Mesendoderm (in vitro differentiated cells): ENCODE measurements around the gene RGS1. TPM values are rescaled to one million over a fixed set of nuclear protein-coding genes. Genes with fewer than 3 reads are reported as not detected.

Experiments used
- DNase-seq: peaks from one replicate; pipeline ENCODE4 v3.0.0; 2013
- H2AK5ac ChIP-seq: 2 replicates; pipeline ENCODE4 v1.6.1; 2013; ENCODE audit warnings: low read length, inconsistent platforms
- H2BK120ac ChIP-seq: 2 replicates; pipeline ENCODE4 v1.6.1; 2013; ENCODE audit warnings: low read depth, mild to moderate bottlenecking, low read length, moderate library complexity, mixed read lengths
- H2BK15ac ChIP-seq: replicated peaks from 2 replicates; pipeline ENCODE4 v1.6.1; 2013; ENCODE audit warnings: low read depth, mild to moderate bottlenecking, moderate library complexity
- H2BK5ac ChIP-seq: 2 replicates; pipeline ENCODE4 v1.6.1; 2013; ENCODE audit warnings: low read length, inconsistent platforms
- H3K18ac ChIP-seq: 2 replicates; pipeline ENCODE4 v1.6.1; 2013; ENCODE audit warnings: mild to moderate bottlenecking, low read length, mixed read lengths
- H3K23ac ChIP-seq: one replicate; pipeline ENCODE4 v1.6.1; 2013; ENCODE audit warnings: low read length
- H3K27ac ChIP-seq: 2 replicates; pipeline ENCODE4 v1.5.1; 2013; ENCODE audit warnings: low read depth, mild to moderate bottlenecking, inconsistent platforms, low read length, moderate library complexity
- H3K27me3 ChIP-seq: 2 replicates; pipeline ENCODE4 v1.6.1; 2013; ENCODE audit warnings: low read length, control low read depth, mild to moderate bottlenecking, inconsistent platforms; ENCODE audit not compliant: insufficient read depth, poor library complexity
- H3K36me3 ChIP-seq: 2 replicates; pipeline ENCODE4 v1.6.1; 2013; ENCODE audit warnings: low read length, inconsistent platforms; ENCODE audit not compliant: control insufficient read depth, insufficient read depth
- H3K4ac ChIP-seq: one replicate; pipeline ENCODE4 v1.6.1; 2013; ENCODE audit warnings: low read depth, mild to moderate bottlenecking, low read length, moderate library complexity
- H3K4me1 ChIP-seq: 2 replicates; pipeline ENCODE4 v1.6.1; 2013; ENCODE audit warnings: low read depth, low read length, inconsistent platforms; ENCODE audit not compliant: control insufficient read depth
- H3K4me2 ChIP-seq: 2 replicates; pipeline ENCODE4 v1.6.1; 2013; ENCODE audit warnings: low read length
- H3K4me3 ChIP-seq: 2 replicates; pipeline ENCODE4 v1.5.1; 2013; ENCODE audit warnings: mild to moderate bottlenecking, low read length
- H3K56ac ChIP-seq: one replicate; pipeline ENCODE4 v1.6.1; 2013; ENCODE audit warnings: low read length
- H3K79me1 ChIP-seq: 2 replicates; pipeline ENCODE4 v1.6.1; 2013; ENCODE audit warnings: low read length, inconsistent platforms
- H3K79me2 ChIP-seq: 2 replicates; pipeline ENCODE4 v1.6.1; 2013; ENCODE audit warnings: mild to moderate bottlenecking, low read length; ENCODE audit not compliant: control insufficient read depth, insufficient read depth
- H3K9ac ChIP-seq: 2 replicates; pipeline ENCODE4 v1.6.1; 2013; ENCODE audit warnings: low read length, inconsistent platforms
- H4K5ac ChIP-seq: one replicate; pipeline ENCODE4 v1.6.1; 2013; ENCODE audit warnings: low read length
- H4K8ac ChIP-seq: one replicate; pipeline ENCODE4 v1.6.1; 2013; ENCODE audit warnings: low read depth, mild to moderate bottlenecking, control low read depth, low read length, moderate library complexity
- WGBS: extraction: QIAGEN DNeasy Blood & Tissue Kit; methylation state at CpG from one replicate; pipeline ENCODE4 v1.1.7; 2013; ENCODE audit warnings: low lambda C conversion rate, missing lambda C conversion rate; ENCODE audit not compliant: insufficient coverage; ENCODE audit errors: extremely low coverage; 5-methylcytosine and 5-hydroxymethylcytosine counted together
- polyA plus RNA-seq, 2 experiments: library from polyadenylated mRNA; stranded (reverse); fragments of 200-250 nt; gene quantifications; one replicate each; pipeline ENCODE4 v1.2.3, GENCODE V29; 2013

RGS1 gene, protein sequence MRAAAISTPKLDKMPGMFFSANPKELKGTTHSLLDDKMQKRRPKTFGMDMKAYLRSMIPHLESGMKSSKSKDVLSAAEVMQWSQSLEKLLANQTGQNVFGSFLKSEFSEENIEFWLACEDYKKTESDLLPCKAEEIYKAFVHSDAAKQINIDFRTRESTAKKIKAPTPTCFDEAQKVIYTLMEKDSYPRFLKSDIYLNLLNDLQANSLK
- not detected for polyA plus RNA-seq (2013, experiment 1 of 2)
- polyA plus RNA-seq (2013, experiment 2 of 2) = not detected

DNA sequence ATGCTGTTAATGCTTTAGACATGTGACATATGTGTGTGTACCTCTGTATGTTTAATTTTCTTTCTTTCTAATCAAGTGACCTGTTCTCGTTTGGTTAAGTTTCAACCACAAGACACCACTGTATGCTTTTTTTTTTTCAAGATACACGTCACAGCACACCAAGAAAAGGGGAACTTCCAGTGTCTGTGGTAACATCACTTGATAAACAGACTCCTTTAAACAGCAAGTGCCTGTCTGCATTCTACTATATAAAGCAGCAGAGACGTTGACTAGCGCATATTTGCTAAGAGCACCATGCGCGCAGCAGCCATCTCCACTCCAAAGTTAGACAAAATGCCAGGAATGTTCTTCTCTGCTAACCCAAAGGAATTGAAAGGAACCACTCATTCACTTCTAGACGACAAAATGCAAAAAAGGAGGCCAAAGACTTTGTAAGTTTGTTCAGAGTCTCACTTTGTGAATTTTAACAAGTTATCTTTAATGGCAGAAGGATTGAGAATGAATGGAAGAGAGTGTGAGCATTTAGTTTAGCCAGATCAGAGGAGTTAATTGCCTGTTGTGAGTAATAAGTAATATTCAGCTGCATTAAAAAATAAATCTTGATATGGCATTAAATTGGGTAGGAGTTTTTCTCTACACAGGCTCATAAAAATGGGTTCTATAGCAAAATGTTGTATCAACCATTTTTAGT lies at the start of gene RGS1:
Gene RGS1 (plus strand): TSS at position 275 of the 691 bp plus-strand sequence. CDS start 20 bp downstream, at position 295.
- Histone ChIP-seq H2BK5ac (no peak within 1 kb of the TSS), H3K79me1 (no peaks in the 10 kb centered on the region), H3K4me2 (no peak within 1 kb of the TSS), H3K4ac (no peak within 1 kb of the TSS), H2BK120ac (no peak within 1 kb of the TSS), H3K23ac (no peak within 1 kb of the TSS), H3K56ac (no peak within 1 kb of the TSS), H4K5ac (no peak within 1 kb of the TSS), H3K18ac (no peak within 1 kb of the TSS), H2AK5ac (no peak within 1 kb of the TSS), H3K27me3 (no peaks in the 10 kb centered on the region), H3K36me3 (no peaks in the 10 kb centered on the region), H2BK15ac (peak within 1 kb of the TSS; percentile 8), H3K9ac (no peak within 1 kb of the TSS), H3K27ac (no peak within 1 kb of the TSS), H3K79me2 (no peaks in the 10 kb centered on the region), H3K4me1 (no peaks in the 10 kb centered on the region), H4K8ac (no peak within 1 kb of the TSS), H3K4me3 (no peak within 1 kb of the TSS)
- WGBS = no CpG with 5 or more reads among the region's 7 CpGs
- no peak for DNase-seq

DNA sequence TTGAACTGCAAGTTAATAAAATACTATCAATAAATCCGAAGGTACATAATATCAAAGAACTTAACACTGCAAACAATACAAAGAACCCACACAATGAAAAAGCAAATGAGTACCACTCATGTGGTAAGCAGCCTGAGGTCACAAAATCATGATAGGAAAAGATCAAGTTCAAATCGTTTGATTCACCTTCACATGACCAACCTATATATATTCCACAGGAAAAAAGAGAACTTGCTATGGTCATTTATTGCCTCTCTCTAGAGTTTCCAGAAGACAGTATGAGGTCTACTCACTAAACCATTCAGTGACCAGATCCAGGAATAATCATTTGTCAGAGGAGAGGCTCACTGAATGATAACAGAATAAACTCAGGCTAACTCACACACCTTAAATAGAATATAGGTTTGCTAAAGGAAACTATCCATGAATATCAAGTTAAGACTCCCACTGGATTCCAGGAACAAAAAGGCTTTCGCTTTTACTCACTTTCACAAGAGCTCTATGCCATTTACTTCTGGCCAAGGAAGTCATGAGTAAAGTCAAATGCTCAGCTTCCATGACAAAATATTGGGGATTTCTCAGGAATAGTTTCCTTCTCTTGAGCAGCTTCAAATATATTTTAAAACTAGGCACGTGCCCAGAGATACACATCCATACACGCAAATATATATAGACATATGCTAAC lies 48.3 kb upstream of the RGS1 start:
- Histone ChIP-seq H3K23ac (no peak overlapping the region), H4K8ac (no peak overlapping the region)
- no peak for DNase-seq

DNA sequence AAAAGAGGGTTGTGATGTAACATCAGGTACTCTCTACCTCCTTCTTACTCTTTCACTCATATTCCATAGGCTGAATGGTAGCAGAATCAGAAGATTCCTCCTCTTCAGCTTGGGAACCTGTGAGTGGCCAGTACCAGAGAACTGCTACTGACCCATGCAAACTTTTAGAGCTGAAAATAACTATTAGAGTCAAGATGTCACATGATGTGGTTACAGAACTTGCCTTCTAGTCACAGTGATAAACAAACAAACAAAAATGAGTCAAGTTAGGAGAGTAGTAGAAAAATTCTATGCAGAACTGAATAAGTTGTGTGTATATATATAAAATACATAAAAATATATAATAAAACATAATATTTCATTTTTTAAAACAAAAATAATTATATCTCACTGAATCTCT lies 47.6 kb upstream of the RGS1 start:
- Histone ChIP-seq H3K18ac (no peak overlapping the region), H3K4me3 (no peak overlapping the region), H3K79me1 (no peaks in the 10 kb centered on the region), H3K79me2 (no peaks in the 10 kb centered on the region), H3K4ac (no peak overlapping the region), H2BK120ac (no peak overlapping the region), H3K27ac (no peak overlapping the region), H3K9ac (no peak overlapping the region), H2BK15ac (no peak overlapping the region), H2AK5ac (no peak overlapping the region), H3K56ac (no peak overlapping the region), H3K36me3 (no peaks in the 10 kb centered on the region), H3K23ac (no peak overlapping the region), H3K4me1 (no peaks in the 10 kb centered on the region), H3K27me3 (no peaks in the 10 kb centered on the region), H3K4me2 (no peak overlapping the region), H4K5ac (no peak overlapping the region), H2BK5ac (no peak overlapping the region), H4K8ac (no peak overlapping the region)
- DNase-seq = no peak

More for the DNA sequence above, 48.3 kb upstream of the RGS1 start:
- no peak overlapping the region for H3K18ac ChIP-seq
- H3K4ac ChIP-seq = no peak overlapping the region
- H2BK15ac ChIP-seq = no peak overlapping the region
- no peaks in the 10 kb centered on the region for H3K79me1 ChIP-seq
- WGBS = no CpG with 5 or more reads among the region's 5 CpGs
- H2AK5ac ChIP-seq = no peak overlapping the region
- no peak overlapping the region for H3K4me2 ChIP-seq
- no peak overlapping the region for H4K5ac ChIP-seq
- H3K27me3 ChIP-seq = no peaks in the 10 kb centered on the region
- no peak overlapping the region for H3K4me3 ChIP-seq
- H2BK5ac ChIP-seq = no peak overlapping the region
- no peaks in the 10 kb centered on the region for H3K36me3 ChIP-seq
- no peaks in the 10 kb centered on the region for H3K79me2 ChIP-seq
- no peak overlapping the region for H3K9ac ChIP-seq
- no peak overlapping the region for H3K56ac ChIP-seq
- H2BK120ac ChIP-seq = no peak overlapping the region
- no peaks in the 10 kb centered on the region for H3K4me1 ChIP-seq
- H3K27ac ChIP-seq = no peak overlapping the region

DNA sequence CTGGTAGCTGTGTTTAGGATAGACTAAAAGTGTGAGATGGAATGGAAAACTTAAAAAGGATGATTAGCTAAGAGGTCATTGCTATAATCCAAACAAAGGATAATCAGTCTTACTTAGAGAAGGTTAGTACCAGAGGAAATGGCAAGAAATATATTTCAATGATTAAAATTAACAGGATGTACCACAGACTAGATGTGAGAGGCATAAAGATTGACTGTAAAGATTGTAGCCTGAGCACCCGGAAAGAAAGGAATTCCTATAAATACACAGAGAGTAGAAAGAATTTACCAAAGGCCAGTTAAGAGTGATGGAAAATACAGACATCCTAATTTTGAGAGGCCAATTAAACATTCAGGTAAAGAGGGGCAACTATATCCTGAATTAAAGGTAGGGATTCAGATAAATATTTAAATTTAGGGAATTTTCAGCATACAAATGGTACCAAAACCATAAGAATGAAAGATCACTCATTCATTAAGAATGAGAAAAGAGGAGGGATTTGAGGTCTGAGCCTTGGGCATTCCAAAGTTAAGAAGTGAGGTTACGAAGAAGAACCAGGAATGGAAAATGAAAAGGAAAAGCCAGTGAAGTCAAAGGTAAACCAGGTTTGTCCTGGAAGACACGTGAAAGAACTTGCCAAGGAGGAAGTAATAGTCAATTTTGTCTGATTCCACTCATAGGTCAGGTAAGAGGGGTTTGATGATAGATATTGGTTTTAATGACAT lies 46.4 kb upstream of the RGS1 start:
- Histone ChIP-seq H3K27ac (no peak overlapping the region), H3K4me3 (no peak overlapping the region), H4K8ac (no peak overlapping the region), H3K9ac (no peak overlapping the region), H4K5ac (no peak overlapping the region), H3K79me2 (no peaks in the 10 kb centered on the region), H3K18ac (no peak overlapping the region), H3K36me3 (no peaks in the 10 kb centered on the region), H3K4ac (no peak overlapping the region), H3K4me2 (no peak overlapping the region), H2AK5ac (no peak overlapping the region), H3K4me1 (no peaks in the 10 kb centered on the region), H3K56ac (no peak overlapping the region), H2BK15ac (no peak overlapping the region), H3K27me3 (no peaks in the 10 kb centered on the region), H3K23ac (no peak overlapping the region), H3K79me1 (no peaks in the 10 kb centered on the region), H2BK120ac (no peak overlapping the region), H2BK5ac (no peak overlapping the region)
- no CpG with 5 or more reads among the region's 3 CpGs for WGBS
- DNase-seq = no peak

DNA sequence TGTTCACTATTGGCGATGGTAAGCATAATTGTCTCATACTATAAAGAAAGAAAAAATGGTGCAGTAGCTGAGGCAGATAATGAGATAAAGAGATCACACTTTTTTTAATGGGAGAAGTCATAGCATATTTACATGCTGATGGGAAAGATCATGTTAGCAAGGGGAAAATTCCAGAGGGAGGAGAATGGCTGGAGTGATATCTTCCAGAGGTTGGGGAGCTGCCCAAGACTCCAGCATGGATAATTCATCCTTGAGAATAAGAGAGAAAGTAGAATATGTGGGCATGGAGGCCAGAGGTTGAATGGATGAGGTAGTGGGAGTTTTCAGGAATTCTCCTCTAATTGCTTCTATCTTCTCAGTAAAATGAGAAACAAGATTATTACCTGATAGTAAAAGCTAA lies 45.8 kb upstream of the RGS1 start:
- Histone ChIP-seq H3K4ac (no peak overlapping the region), H3K4me1 (no peaks in the 10 kb centered on the region), H2BK5ac (no peak overlapping the region), H3K56ac (no peak overlapping the region), H3K27me3 (no peaks in the 10 kb centered on the region), H3K79me2 (no peaks in the 10 kb centered on the region), H3K18ac (no peak overlapping the region), H3K4me3 (no peak overlapping the region), H2BK15ac (no peak overlapping the region), H3K36me3 (no peaks in the 10 kb centered on the region), H3K23ac (no peak overlapping the region), H3K79me1 (no peaks in the 10 kb centered on the region), H3K4me2 (no peak overlapping the region), H3K9ac (no peak overlapping the region), H4K5ac (no peak overlapping the region), H3K27ac (no peak overlapping the region), H4K8ac (no peak overlapping the region), H2BK120ac (no peak overlapping the region), H2AK5ac (no peak overlapping the region)
- no CpG with 5 or more reads among the region's 1 CpG for WGBS
- DNase-seq = no peak
